Type B pancreatic cell (in vitro differentiated cells): ENCODE data around the gene PTPRT. TPM values are rescaled to one million over a fixed set of nuclear protein-coding genes. Genes with fewer than 3 reads are reported as not detected.

ENCODE experiments used
- DNase-seq: peaks from one replicate; pipeline ENCODE4 v3.0.0; 2021; ENCODE audit warnings: mixed read lengths; ENCODE audit not compliant: unreplicated experiment; ENCODE audit errors: extremely low spot score
- H3K27ac Mint-ChIP-seq: 2 replicates; pipeline ENCODE4 v1.8.0; 2021; ENCODE audit warnings: mild to moderate bottlenecking, mixed read lengths
- H3K27me3 Mint-ChIP-seq: 2 replicates; pipeline ENCODE4 v1.8.0; 2021; ENCODE audit warnings: mixed read lengths
- H3K36me3 Mint-ChIP-seq: 2 replicates; pipeline ENCODE4 v1.8.0; 2021; ENCODE audit warnings: mixed read lengths
- H3K4me1 Mint-ChIP-seq: one replicate; pipeline ENCODE4 v1.8.0; 2021; ENCODE audit warnings: mixed read lengths; ENCODE audit not compliant: unreplicated experiment
- H3K4me3 Mint-ChIP-seq: 2 replicates; pipeline ENCODE4 v1.8.0; 2021; ENCODE audit warnings: mild to moderate bottlenecking, mixed read lengths
- H3K9me3 Mint-ChIP-seq: 2 replicates; pipeline ENCODE4 v1.8.0; 2021; ENCODE audit warnings: mixed read lengths
- CTCF ChIP-seq: fragments of 200-600 bp; sonication (generic); conservative IDR thresholded peaks from 2 replicates; pipeline ENCODE4 v1.5.0; 2021; ENCODE audit warnings: antibody characterized with exemption, mild to moderate bottlenecking
- total RNA-seq: library from RNA; stranded (reverse); gene quantifications from 2 replicates; pipeline ENCODE4 v1.2.1, GENCODE V29; 2021; ENCODE audit warnings: low replicate concordance

PTPRT gene
- total RNA-seq, 1 donor from 2014 or later = 7.0 TPM

- Mint-ChIP-seq H3K27ac (no peak overlapping the region), H3K27me3 (peaks cover 29% of the 10 kb centered on the region), H3K4me3 (no peak overlapping the region), H3K36me3 (no peaks in the 10 kb centered on the region), H3K9me3 (no peaks in the 10 kb centered on the region), H3K4me1 (no peaks in the 10 kb centered on the region)
- DNase-seq = no peak
- no peak for TF ChIP-seq CTCF
Observed at GRCh38 chr20:42376131-42376530, 813.6 kb downstream of the PTPRT start.

GRCh38 chr20:42373049-42373448 is 816.7 kb downstream of the PTPRT start:
- DNase-seq = no peak
- Mint-ChIP-seq H3K27me3 (peaks cover 42% of the 10 kb centered on the region), H3K36me3 (no peaks in the 10 kb centered on the region), H3K27ac (no peak overlapping the region), H3K9me3 (no peaks in the 10 kb centered on the region), H3K4me3 (no peak overlapping the region), H3K4me1 (no peaks in the 10 kb centered on the region)
- no peak for TF ChIP-seq CTCF

GRCh38 chr20:42370075-42370474 is 819.6 kb downstream of the PTPRT start:
- Mint-ChIP-seq H3K27ac (no peak overlapping the region), H3K4me1 (no peaks in the 10 kb centered on the region), H3K9me3 (no peaks in the 10 kb centered on the region), H3K36me3 (no peaks in the 10 kb centered on the region), H3K4me3 (no peak overlapping the region), H3K27me3 (peaks cover 43% of the 10 kb centered on the region)
- TF ChIP-seq CTCF = no peak
- DNase-seq = no peak

GRCh38 chr20:42368910-42369309 is 820.8 kb downstream of the PTPRT start:
- H3K4me3 Mint-ChIP-seq = no peak overlapping the region
- TF ChIP-seq CTCF = no peak
- no peaks in the 10 kb centered on the region for H3K4me1 Mint-ChIP-seq
- no peaks in the 10 kb centered on the region for H3K36me3 Mint-ChIP-seq
- no peak overlapping the region for H3K27ac Mint-ChIP-seq
- peaks cover 46% of the 10 kb centered on the region for H3K27me3 Mint-ChIP-seq
- no peaks in the 10 kb centered on the region for H3K9me3 Mint-ChIP-seq
- DNase-seq = no peak

GRCh38 chr20:42366626-42367025 is 823.1 kb downstream of the PTPRT start:
- TF ChIP-seq CTCF = no peak
- no peak for DNase-seq
- peaks cover 50% of the 10 kb centered on the region for H3K27me3 Mint-ChIP-seq
- H3K4me1 Mint-ChIP-seq = no peaks in the 10 kb centered on the region
- H3K4me3 Mint-ChIP-seq = no peak overlapping the region
- no peak overlapping the region for H3K27ac Mint-ChIP-seq
- H3K36me3 Mint-ChIP-seq = no peaks in the 10 kb centered on the region
- H3K9me3 Mint-ChIP-seq = no peaks in the 10 kb centered on the region

GRCh38 chr20:42364446-42364845 is 825.3 kb downstream of the PTPRT start:
- H3K4me1 Mint-ChIP-seq = no peaks in the 10 kb centered on the region
- no peak for TF ChIP-seq CTCF
- H3K36me3 Mint-ChIP-seq = no peaks in the 10 kb centered on the region
- no peak overlapping the region for H3K27ac Mint-ChIP-seq
- H3K27me3 Mint-ChIP-seq = peaks cover 32% of the 10 kb centered on the region
- no peak for DNase-seq
- H3K4me3 Mint-ChIP-seq = no peak overlapping the region
- H3K9me3 Mint-ChIP-seq = no peaks in the 10 kb centered on the region
